ENCODE results near the gene CFAP251. TPM values are rescaled to one million over a fixed set of nuclear protein-coding genes. Genes with fewer than 3 reads are reported as not detected.

CFAP251 gene
- total RNA-seq, 4 donors from 2014 or later: 0.30 to 6.2 (median 3.4) TPM

GRCh38 chr12:121953695-121954094 lies 35.3 kb downstream of the CFAP251 start:
- intact Hi-C loops (cut with DNase I; ENCODE audit: low total_unique reads): no loop called here
- no peak for DNase-seq (ENCODE audit: low spot score in 2 of 2)
- WGBS, 2 donors: 82 to 88% methylated on average over 3 of the region's 3 CpGs
- no peak overlapping the region for H3K4me3 ChIP-seq (ENCODE audit: low read depth, poor library complexity, severe bottlenecking)
- TF ChIP-seq CTCF (IDR thresholded peaks at IDR 0.05) (no peak), POLR2A (IDR thresholded peaks at IDR 0.05) (no peak)

- TF ChIP-seq POLR2A (IDR thresholded peaks at IDR 0.05): no peak
- TF ChIP-seq CTCF (IDR thresholded peaks at IDR 0.05): no peak
- WGBS, 2 donors: 81 to 87% methylated on average over 13 of the region's 13 CpGs
- intact Hi-C loops (cut with DNase I; ENCODE audit: low total_unique reads): no loop called here
- no peak for DNase-seq (ENCODE audit: low spot score in 2 of 2)
- H3K4me3 ChIP-seq (ENCODE audit: low read depth, poor library complexity, severe bottlenecking): no peak overlapping the region
Observed at GRCh38 chr12:121955258-121956237, 37.2 kb downstream of the CFAP251 start.

GRCh38 chr12:121957861-121958515 lies 39.6 kb downstream of the CFAP251 start:
- intact Hi-C loops (cut with DNase I; ENCODE audit: low total_unique reads): no loop called here
- no peak overlapping the region for H3K4me3 ChIP-seq (ENCODE audit: low read depth, poor library complexity, severe bottlenecking)
- DNase-seq (ENCODE audit: low spot score in 2 of 2): no peak
- WGBS, 2 donors: 81 to 84% methylated on average over 6 of the region's 6 CpGs
- TF ChIP-seq CTCF (IDR thresholded peaks at IDR 0.05) (no peak), POLR2A (IDR thresholded peaks at IDR 0.05) (no peak)

GRCh38 chr12:121958541-121959240 lies 40.3 kb downstream of the CFAP251 start:
- TF ChIP-seq POLR2A (IDR thresholded peaks at IDR 0.05): no peak
- TF ChIP-seq CTCF (IDR thresholded peaks at IDR 0.05): no peak
- 72 to 78% methylated on average over 21 of the region's 21 CpGs for WGBS, 2 donors
- DNase-seq (ENCODE audit: low spot score in 2 of 2): no peak
- no peak overlapping the region for H3K4me3 ChIP-seq (ENCODE audit: low read depth, poor library complexity, severe bottlenecking)
- intact Hi-C loops (cut with DNase I; ENCODE audit: low total_unique reads): no loop called here

GRCh38 chr12:121960541-121960940 lies 42.1 kb downstream of the CFAP251 start:
- DNase-seq (ENCODE audit: low spot score in 2 of 2): no peak
- H3K4me3 ChIP-seq (ENCODE audit: low read depth, poor library complexity, severe bottlenecking): no peak overlapping the region
- intact Hi-C loops (cut with DNase I; ENCODE audit: low total_unique reads): no loop called here
- TF ChIP-seq POLR2A (IDR thresholded peaks at IDR 0.05) (no peak), CTCF (IDR thresholded peaks at IDR 0.05) (no peak)
- 89 to 92% methylated on average over 7 of the region's 7 CpGs for WGBS, 2 donors

All from lower leg skin (tissue), 4 donors.